MM.1S (cell line): ENCODE measurements around the gene COBL.

Experiments
- DNase-seq: peaks from one replicate; pipeline ENCODE4 v3.0.0-alpha.2; 2015
- H2AFZ ChIP-seq: fragments of 300-600 bp; sonication (generic); 2 replicates; pipeline ENCODE4 v1.6.0; 2016; ENCODE audit warnings: antibody characterized with exemption, low read length
- H3F3A ChIP-seq: fragments of 300-600 bp; sonication (generic); 2 replicates; pipeline ENCODE4 v1.6.1; 2016; ENCODE audit warnings: mild to moderate bottlenecking, antibody characterized with exemption, low read length, moderate library complexity, mixed read lengths; ENCODE audit not compliant: insufficient read depth
- H3K27ac ChIP-seq: fragments of 300-600 bp; sonication (generic); 2 replicates; pipeline ENCODE4 v1.5.1; 2016; ENCODE audit warnings: mild to moderate bottlenecking, low read length
- H3K27me3 ChIP-seq: fragments of 300-600 bp; sonication (generic); replicated peaks from 2 replicates; pipeline ENCODE4 v1.6.0; 2016; ENCODE audit warnings: low read length; ENCODE audit not compliant: insufficient read depth
- H3K36me3 ChIP-seq: fragments of 300-600 bp; sonication (generic); replicated peaks from 2 replicates; pipeline ENCODE4 v1.6.1; 2016; ENCODE audit warnings: mild to moderate bottlenecking, low read length, mixed read lengths; ENCODE audit not compliant: insufficient read depth
- H3K4me1 ChIP-seq: fragments of 300-600 bp; sonication (generic); 2 replicates; pipeline ENCODE4 v1.6.1; 2016; ENCODE audit warnings: low read length, mixed read lengths
- H3K4me2 ChIP-seq: fragments of 300-600 bp; sonication (generic); 2 replicates; pipeline ENCODE4 v1.6.0; 2016; ENCODE audit warnings: low read depth, low read length
- H3K4me3 ChIP-seq: fragments of 300-600 bp; sonication (generic); 2 replicates; pipeline ENCODE4 v1.5.1; 2016; ENCODE audit warnings: low read length, mixed read lengths
- H3K79me2 ChIP-seq: fragments of 300-600 bp; sonication (generic); 2 replicates; pipeline ENCODE4 v1.6.1; 2016; ENCODE audit warnings: mixed run types, low read length, mixed read lengths
- H3K9ac ChIP-seq: fragments of 300-600 bp; sonication (generic); 2 replicates; pipeline ENCODE4 v1.6.1; 2016; ENCODE audit warnings: low read length, mixed read lengths
- H3K9me2 ChIP-seq: fragments of 300-600 bp; sonication (generic); replicated peaks from 2 replicates; pipeline ENCODE4 v1.6.1; 2016; ENCODE audit warnings: mild to moderate bottlenecking, low read length, mixed read lengths; ENCODE audit not compliant: insufficient read depth
- H3K9me3 ChIP-seq: fragments of 300-600 bp; sonication (generic); replicated peaks from 2 replicates; pipeline ENCODE4 v1.6.1; 2016; ENCODE audit warnings: mild to moderate bottlenecking, low read length, mixed read lengths; ENCODE audit not compliant: insufficient read depth
- H4K20me1 ChIP-seq: fragments of 300-600 bp; sonication (generic); 2 replicates; pipeline ENCODE4 v1.6.1; 2016; ENCODE audit warnings: mild to moderate bottlenecking, low read length, moderate library complexity, mixed read lengths; ENCODE audit not compliant: insufficient read depth
- EZH2 ChIP-seq: fragments of 300-600 bp; sonication (generic); optimal IDR thresholded peaks from 2 replicates; pipeline ENCODE3; 2017; ENCODE audit warnings: low read depth, mild to moderate bottlenecking, antibody characterized with exemption, low read length, mixed read lengths
- EZH2phosphoT487 ChIP-seq: fragments of 300-600 bp; sonication (generic); IDR thresholded peaks from 2 replicates; pipeline ENCODE4 v1.6.1; 2018; ENCODE audit warnings: antibody characterized with exemption, low read length
- TF ChIP-seq, protein P1 (sequence below): fragments of 300-600 bp; sonication (generic); IDR thresholded peaks from 2 replicates; pipeline ENCODE4 v1.5.1; 2016; ENCODE audit warnings: antibody characterized with exemption, low read length, mixed read lengths

Gene COBL

GRCh38 chr7:51079494-51079893, 237.1 kb downstream of the COBL start:
- no peaks in the 10 kb centered on the region for H3K36me3 ChIP-seq
- TF ChIP-seq EZH2 (no peak), EZH2phosphoT487 (no peak)
- TF ChIP-seq, protein P1, sequence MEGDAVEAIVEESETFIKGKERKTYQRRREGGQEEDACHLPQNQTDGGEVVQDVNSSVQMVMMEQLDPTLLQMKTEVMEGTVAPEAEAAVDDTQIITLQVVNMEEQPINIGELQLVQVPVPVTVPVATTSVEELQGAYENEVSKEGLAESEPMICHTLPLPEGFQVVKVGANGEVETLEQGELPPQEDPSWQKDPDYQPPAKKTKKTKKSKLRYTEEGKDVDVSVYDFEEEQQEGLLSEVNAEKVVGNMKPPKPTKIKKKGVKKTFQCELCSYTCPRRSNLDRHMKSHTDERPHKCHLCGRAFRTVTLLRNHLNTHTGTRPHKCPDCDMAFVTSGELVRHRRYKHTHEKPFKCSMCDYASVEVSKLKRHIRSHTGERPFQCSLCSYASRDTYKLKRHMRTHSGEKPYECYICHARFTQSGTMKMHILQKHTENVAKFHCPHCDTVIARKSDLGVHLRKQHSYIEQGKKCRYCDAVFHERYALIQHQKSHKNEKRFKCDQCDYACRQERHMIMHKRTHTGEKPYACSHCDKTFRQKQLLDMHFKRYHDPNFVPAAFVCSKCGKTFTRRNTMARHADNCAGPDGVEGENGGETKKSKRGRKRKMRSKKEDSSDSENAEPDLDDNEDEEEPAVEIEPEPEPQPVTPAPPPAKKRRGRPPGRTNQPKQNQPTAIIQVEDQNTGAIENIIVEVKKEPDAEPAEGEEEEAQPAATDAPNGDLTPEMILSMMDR = no peak
- H2AFZ ChIP-seq = no peak overlapping the region
- H3K4me1 ChIP-seq = no peaks in the 10 kb centered on the region
- DNase-seq = no peak
- H3K27me3 ChIP-seq = no peaks in the 10 kb centered on the region
- no peaks in the 10 kb centered on the region for H3F3A ChIP-seq
- no peak overlapping the region for H3K9ac ChIP-seq
- H3K79me2 ChIP-seq = no peaks in the 10 kb centered on the region
- no peak overlapping the region for H3K27ac ChIP-seq
- no peaks in the 10 kb centered on the region for H3K9me3 ChIP-seq
- no peaks in the 10 kb centered on the region for H3K9me2 ChIP-seq
- no peaks in the 10 kb centered on the region for H4K20me1 ChIP-seq
- H3K4me3 ChIP-seq = no peak overlapping the region
- no peak overlapping the region for H3K4me2 ChIP-seq

DNA sequence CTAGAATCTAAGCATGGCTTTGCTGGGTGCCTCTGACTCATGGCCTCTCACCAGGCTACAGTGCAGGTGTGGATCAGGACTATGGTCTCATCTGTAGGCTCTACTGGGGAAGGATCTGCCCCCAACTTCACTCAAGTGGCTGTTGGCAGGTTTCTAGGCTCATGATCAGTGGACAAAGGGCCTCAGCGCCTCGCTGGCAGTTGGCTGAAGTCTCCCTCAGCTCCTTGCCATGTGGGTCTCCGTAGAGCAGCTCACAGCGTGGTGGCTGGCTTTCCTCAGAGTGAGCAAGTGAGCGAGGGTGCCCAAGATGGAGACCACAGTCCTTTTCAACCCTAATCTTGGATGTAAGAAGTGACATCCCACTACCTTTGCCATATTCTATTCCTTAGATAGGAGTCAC, 238.0 kb downstream of the COBL start:
- no peaks in the 10 kb centered on the region for H3K9me3 ChIP-seq
- no peak for DNase-seq
- H3K9ac ChIP-seq = no peak overlapping the region
- H3K79me2 ChIP-seq = no peaks in the 10 kb centered on the region
- no peaks in the 10 kb centered on the region for H3K27me3 ChIP-seq
- TF ChIP-seq, protein P1 = no peak
- TF ChIP-seq EZH2phosphoT487 (no peak), EZH2 (no peak)
- H3F3A ChIP-seq = no peaks in the 10 kb centered on the region
- H3K36me3 ChIP-seq = no peaks in the 10 kb centered on the region
- no peak overlapping the region for H2AFZ ChIP-seq
- no peaks in the 10 kb centered on the region for H3K4me1 ChIP-seq
- H3K9me2 ChIP-seq = no peaks in the 10 kb centered on the region
- no peaks in the 10 kb centered on the region for H4K20me1 ChIP-seq
- no peak overlapping the region for H3K4me2 ChIP-seq
- H3K27ac ChIP-seq = no peak overlapping the region
- H3K4me3 ChIP-seq = no peak overlapping the region

GRCh38 chr7:51077987-51078370, 238.6 kb downstream of the COBL start:
- no peak for DNase-seq
- Histone ChIP-seq H3K4me1 (no peaks in the 10 kb centered on the region), H3K9ac (no peak overlapping the region), H3K79me2 (no peaks in the 10 kb centered on the region), H3K36me3 (no peaks in the 10 kb centered on the region), H3K9me3 (no peaks in the 10 kb centered on the region), H3K27me3 (no peaks in the 10 kb centered on the region), H3K9me2 (no peaks in the 10 kb centered on the region), H4K20me1 (no peaks in the 10 kb centered on the region), H3F3A (no peaks in the 10 kb centered on the region), H3K4me2 (no peak overlapping the region), H3K4me3 (no peak overlapping the region), H3K27ac (no peak overlapping the region), H2AFZ (no peak overlapping the region)
- TF ChIP-seq EZH2 (no peak), EZH2phosphoT487 (no peak)
- TF ChIP-seq, protein P1 = no peak
